GM23248 (cell line): Measurements from ENCODE around the gene LPIN1. TPM values are rescaled to one million over a fixed set of nuclear protein-coding genes. Genes with fewer than 3 reads are reported as not detected.
"Not testable (repeated sequence)": the region's sequence is repeated elsewhere in the genome, so short reads cannot be mapped to it uniquely, and the experiment has no call there.

Source experiments
- DNase-seq: peaks from one replicate; pipeline ENCODE4 v3.0.0-alpha.2; 2015
- H2AFZ ChIP-seq: fragments of 200-600 bp; sonication (generic); 2 replicates; pipeline ENCODE4 v1.6.1; 2016; ENCODE audit warnings: antibody characterized with exemption
- H3F3A ChIP-seq: fragments of 200-600 bp; sonication (generic); 2 replicates; pipeline ENCODE4 v1.6.1; 2016; ENCODE audit warnings: mild to moderate bottlenecking, antibody characterized with exemption, mixed run types; ENCODE audit not compliant: insufficient read depth
- H3K27ac ChIP-seq: fragments of 200-600 bp; sonication (generic); 2 replicates; pipeline ENCODE4 v1.5.1; 2016; ENCODE audit warnings: mild to moderate bottlenecking
- H3K27me3 ChIP-seq: fragments of 200-600 bp; sonication (generic); replicated peaks from 2 replicates; pipeline ENCODE4 v1.6.1; 2016; ENCODE audit warnings: mild to moderate bottlenecking; ENCODE audit not compliant: insufficient read depth
- H3K36me3 ChIP-seq: fragments of 200-600 bp; sonication (generic); 2 replicates; pipeline ENCODE4 v1.6.1; 2016; ENCODE audit warnings: low read depth, mild to moderate bottlenecking
- H3K4me1 ChIP-seq: fragments of 200-600 bp; sonication (generic); 2 replicates; pipeline ENCODE4 v1.6.1; 2016; ENCODE audit warnings: mild to moderate bottlenecking; ENCODE audit not compliant: insufficient read depth
- H3K4me2 ChIP-seq: fragments of 200-600 bp; sonication (generic); one replicate; pipeline ENCODE4 v1.6.1; 2016; ENCODE audit warnings: mild to moderate bottlenecking; ENCODE audit not compliant: unreplicated experiment
- H3K4me3 ChIP-seq: fragments of 200-600 bp; sonication (generic); 2 replicates; pipeline ENCODE4 v1.5.1; 2016; ENCODE audit warnings: mild to moderate bottlenecking
- H3K79me2 ChIP-seq: fragments of 200-600 bp; sonication (generic); 2 replicates; pipeline ENCODE4 v1.6.1; 2016; ENCODE audit warnings: mild to moderate bottlenecking; ENCODE audit not compliant: insufficient read depth
- H3K9ac ChIP-seq: fragments of 200-600 bp; sonication (generic); 2 replicates; pipeline ENCODE4 v1.6.1; 2016; ENCODE audit warnings: mild to moderate bottlenecking
- H3K9me2 ChIP-seq: fragments of 200-600 bp; sonication (generic); 2 replicates; pipeline ENCODE4 v1.6.1; 2016; ENCODE audit warnings: mixed run types, mild to moderate bottlenecking, moderate library complexity; ENCODE audit not compliant: insufficient read depth
- H3K9me3 ChIP-seq: fragments of 200-600 bp; sonication (generic); one replicate; pipeline ENCODE4 v1.6.1; 2017; ENCODE audit warnings: low read depth
- H4K20me1 ChIP-seq: fragments of 200-600 bp; sonication (generic); 2 replicates; pipeline ENCODE4 v1.6.0; 2016; ENCODE audit not compliant: insufficient read depth
- EZH2 ChIP-seq: fragments of 200-600 bp; sonication (generic); IDR thresholded peaks from 2 replicates; pipeline ENCODE4 v1.6.1; 2018; ENCODE audit warnings: antibody characterized with exemption, mild to moderate bottlenecking; ENCODE audit not compliant: insufficient read depth, poor library complexity, severe bottlenecking
- EZH2phosphoT487 ChIP-seq: fragments of 200-600 bp; sonication (generic); IDR thresholded peaks from 2 replicates; pipeline ENCODE4 v1.6.1; 2018; ENCODE audit warnings: antibody characterized with exemption, moderate library complexity, mild to moderate bottlenecking, low read depth; ENCODE audit not compliant: insufficient read depth
- WGBS, 2 experiments: methylation state at CpG; one replicate each; pipeline ENCODE4 v1.1.6; 2015 to 2017; ENCODE audit warnings: low lambda C conversion rate in 2 of 2, low coverage in 1 of 2; ENCODE audit errors: missing lambda C conversion rate in 2 of 2; 5-methylcytosine and 5-hydroxymethylcytosine counted together
- in situ Hi-C: fragments of 300-500 bp; cut with MboI; formaldehyde crosslinking; loops from 2 replicates; pipeline ENCODE4 v1.15.0; 2020
- polyA plus RNA-seq: library from polyadenylated mRNA; unstranded; fragments of >200 nt; fragmentation: Nextera tagmentation; extraction: Ambion mirVana; gene quantifications from 2 replicates; pipeline ENCODE4 v1.2.1, GENCODE V29; 2016
- total RNA-seq: library from RNA; depleted of rRNA; stranded (reverse); fragments of >200 nt; shearing (Covaris generic); gene quantifications from 2 replicates; pipeline ENCODE4 v1.2.3, GENCODE V29; 2014

LPIN1 gene
- total and polyA plus RNA-seq, 2 experiments from 2014 or later = 11.2 to 12.6 TPM

GRCh38 chr2:11821705-11822104, 75.3 kb downstream of the LPIN1 start:
- 95 to 98% methylated on average over 3 of the region's 3 CpGs for WGBS, 2 experiments
- TF ChIP-seq EZH2 (no peak), EZH2phosphoT487 (no peak)
- no peak overlapping the region for H3K9ac ChIP-seq
- no peak for DNase-seq
- H3K27me3 ChIP-seq = no peaks in the 10 kb centered on the region
- H4K20me1 ChIP-seq = no peaks in the 10 kb centered on the region
- no peak overlapping the region for H3K27ac ChIP-seq
- H3K4me2 ChIP-seq = no peak overlapping the region
- H3K36me3 ChIP-seq = 0 out of 2 replicates have a peak, but pooled peaks cover 8% of the 10 kb centered on the region
- H3K4me3 ChIP-seq = no peak overlapping the region
- H3K79me2 ChIP-seq = no peaks in the 10 kb centered on the region
- in situ Hi-C loops = no loop called here
- H3F3A ChIP-seq = no peaks in the 10 kb centered on the region
- H3K9me3 ChIP-seq = no peaks in the 10 kb centered on the region
- H3K9me2 ChIP-seq = no peaks in the 10 kb centered on the region
- no peaks in the 10 kb centered on the region for H3K4me1 ChIP-seq
- H2AFZ ChIP-seq = no peak overlapping the region

DNA sequence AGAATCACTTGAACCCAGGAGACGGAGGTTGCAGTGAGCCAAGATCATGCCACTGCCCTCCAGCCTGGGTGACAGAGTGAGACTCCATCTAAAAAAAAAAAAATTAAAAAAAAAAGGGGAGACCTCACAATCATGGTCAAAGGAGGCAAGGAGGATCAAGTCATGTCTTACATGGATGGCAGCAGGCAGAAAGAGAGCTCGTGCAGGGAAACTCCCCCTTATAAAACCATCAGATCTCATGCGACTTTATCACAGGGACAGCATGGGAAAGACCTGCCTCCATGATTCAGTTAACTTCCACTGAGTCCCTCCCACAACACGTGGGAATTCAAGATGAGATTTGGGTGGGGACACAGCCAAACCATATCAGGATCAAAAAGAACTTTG, 75.9 kb downstream of the LPIN1 start:
- H3K4me2 ChIP-seq, DNase-seq, H3K9me3 ChIP-seq, H3K27ac ChIP-seq, H2AFZ ChIP-seq, H3K36me3 ChIP-seq, H3K27me3 ChIP-seq, in situ Hi-C loops, H3K9ac ChIP-seq, H3K79me2 ChIP-seq, H3F3A ChIP-seq, H3K9me2 ChIP-seq, H3K4me1 ChIP-seq, H4K20me1 ChIP-seq, H3K4me3 ChIP-seq: not testable (repeated sequence)
- WGBS, 2 experiments = 95 to 100% methylated on average over 4 of the region's 4 CpGs

DNA sequence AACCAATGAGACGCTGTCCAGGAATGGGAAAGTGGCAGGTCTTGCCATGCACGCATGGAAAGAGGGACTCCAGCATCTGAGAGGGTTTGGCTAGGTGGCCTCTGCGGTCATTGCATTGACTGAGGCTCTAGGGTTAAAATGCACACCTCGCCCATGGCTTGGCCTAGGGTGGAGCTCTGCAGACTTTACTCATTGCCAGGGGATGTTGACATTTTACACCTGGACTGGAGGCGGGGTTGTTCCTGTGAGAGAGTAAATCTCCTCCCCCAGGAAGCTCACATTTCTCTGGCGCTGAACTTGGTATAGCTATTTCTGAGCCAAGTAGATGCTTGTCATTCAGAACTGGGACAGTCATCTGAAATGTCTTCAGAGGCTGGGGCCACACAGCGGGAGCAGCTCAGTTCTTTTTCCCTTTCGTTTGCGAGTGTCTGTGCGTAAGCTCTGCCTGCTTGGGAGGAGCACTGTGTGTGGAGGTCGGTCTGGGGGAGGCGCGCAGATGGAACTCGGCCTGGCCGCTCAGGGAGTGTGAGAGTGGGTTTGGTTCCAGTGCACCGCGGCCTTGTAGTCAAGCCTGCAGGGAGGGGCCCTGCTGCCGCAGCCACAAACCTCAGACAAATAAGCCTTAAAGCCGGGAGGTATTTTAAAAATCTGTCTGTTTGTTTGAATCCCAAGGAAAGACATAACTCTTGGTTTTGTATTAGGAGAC, 76.5 kb downstream of the LPIN1 start:
- Histone ChIP-seq H3K27me3 (no peaks in the 10 kb centered on the region), H3K79me2 (no peaks in the 10 kb centered on the region), H3K9me3 (no peaks in the 10 kb centered on the region), H3K4me1 (no peaks in the 10 kb centered on the region), H3K27ac (no peak overlapping the region), H3K9me2 (no peaks in the 10 kb centered on the region), H2AFZ (no peak overlapping the region), H3K4me3 (no peak overlapping the region), H3K4me2 (no peak overlapping the region), H3F3A (no peaks in the 10 kb centered on the region), H4K20me1 (no peaks in the 10 kb centered on the region), H3K9ac (no peak overlapping the region), H3K36me3 (peaks cover 8% of the 10 kb centered on the region; the same call in 1 of the 2 replicates)
- 88 to 90% methylated on average over 19 of the region's 19 CpGs for WGBS, 2 experiments
- TF ChIP-seq EZH2phosphoT487 = no peak
- no peak for TF ChIP-seq EZH2
- no peak for DNase-seq
- in situ Hi-C loops = no loop called here

GRCh38 chr2:11824901-11825828, 78.7 kb downstream of the LPIN1 start:
- Histone ChIP-seq H2AFZ (no peak overlapping the region), H3K27ac (no peak overlapping the region), H3K9me2 (no peaks in the 10 kb centered on the region), H3K9me3 (no peaks in the 10 kb centered on the region), H4K20me1 (no peaks in the 10 kb centered on the region), H3K27me3 (no peaks in the 10 kb centered on the region), H3K4me2 (no peak overlapping the region), H3K4me3 (no peak overlapping the region), H3K9ac (no peak overlapping the region), H3K4me1 (peaks cover 12% of the 10 kb centered on the region), H3K79me2 (no peaks in the 10 kb centered on the region), H3F3A (peaks cover 16% of the 10 kb centered on the region; the same call in 1 of the 2 replicates), H3K36me3 (peaks cover 6% of the 10 kb centered on the region; the same call in 1 of the 2 replicates)
- TF ChIP-seq EZH2phosphoT487 = no peak
- TF ChIP-seq EZH2 = no peak
- in situ Hi-C loops = loop anchor here (25.0 kb wide), 1 partner anchor 1187 kb away; no protein-coding TSS in a partner anchor
- 90 to 92% methylated on average over 16 of the region's 16 CpGs for WGBS, 2 experiments
- DNase-seq = no peak
